GM04504 (cell line): ENCODE data around the gene PLD3.
"Not testable (repeated sequence)": the region's sequence is repeated elsewhere in the genome, so short reads cannot be mapped to it uniquely, and the experiment has no call there.

Experiments
- DNase-seq: peaks from one replicate; pipeline ENCODE4 v3.0.0-alpha.2; 2012; ENCODE audit warnings: low read depth

PLD3 gene

DNA sequence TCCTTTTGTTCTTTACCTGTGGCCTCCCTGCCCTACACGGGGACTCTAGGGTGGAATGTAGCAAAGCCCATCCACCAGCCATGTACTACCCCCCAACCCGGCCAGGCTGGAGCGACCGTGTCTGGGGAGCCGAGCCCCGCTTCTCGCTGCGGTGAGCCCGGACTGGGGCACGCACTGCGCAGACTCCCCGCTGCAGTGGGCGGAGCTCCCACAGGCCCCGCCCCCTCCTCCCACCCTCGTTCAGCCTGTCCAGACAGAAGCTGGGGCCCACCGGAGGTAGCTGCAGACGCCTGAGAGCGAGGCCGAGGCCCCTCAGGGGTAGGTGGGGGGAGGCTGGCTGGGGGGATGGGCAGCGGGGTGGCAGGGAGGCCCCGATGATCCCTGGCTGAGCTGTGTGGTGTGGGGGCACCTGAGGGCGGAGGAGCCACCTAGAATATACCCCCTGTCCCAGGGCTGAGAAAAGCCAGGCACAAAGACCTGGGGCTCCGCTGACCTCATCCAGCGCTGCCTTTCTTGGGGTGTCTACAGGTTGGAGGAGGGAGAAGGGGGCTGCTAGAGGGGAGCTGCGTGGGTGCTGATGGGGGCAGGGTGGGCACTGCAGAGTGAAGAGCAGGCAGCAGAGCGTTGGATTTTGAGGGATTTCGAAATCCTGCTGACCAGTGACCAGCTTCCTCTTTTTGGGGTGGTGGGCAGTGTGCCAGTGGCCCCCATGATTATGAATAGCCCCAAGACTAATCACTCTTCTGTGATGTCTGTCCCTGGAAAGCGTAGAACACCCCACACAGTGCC lies 17.3 kb downstream of the PLD3 start:
- DNase-seq, result no peak

DNA sequence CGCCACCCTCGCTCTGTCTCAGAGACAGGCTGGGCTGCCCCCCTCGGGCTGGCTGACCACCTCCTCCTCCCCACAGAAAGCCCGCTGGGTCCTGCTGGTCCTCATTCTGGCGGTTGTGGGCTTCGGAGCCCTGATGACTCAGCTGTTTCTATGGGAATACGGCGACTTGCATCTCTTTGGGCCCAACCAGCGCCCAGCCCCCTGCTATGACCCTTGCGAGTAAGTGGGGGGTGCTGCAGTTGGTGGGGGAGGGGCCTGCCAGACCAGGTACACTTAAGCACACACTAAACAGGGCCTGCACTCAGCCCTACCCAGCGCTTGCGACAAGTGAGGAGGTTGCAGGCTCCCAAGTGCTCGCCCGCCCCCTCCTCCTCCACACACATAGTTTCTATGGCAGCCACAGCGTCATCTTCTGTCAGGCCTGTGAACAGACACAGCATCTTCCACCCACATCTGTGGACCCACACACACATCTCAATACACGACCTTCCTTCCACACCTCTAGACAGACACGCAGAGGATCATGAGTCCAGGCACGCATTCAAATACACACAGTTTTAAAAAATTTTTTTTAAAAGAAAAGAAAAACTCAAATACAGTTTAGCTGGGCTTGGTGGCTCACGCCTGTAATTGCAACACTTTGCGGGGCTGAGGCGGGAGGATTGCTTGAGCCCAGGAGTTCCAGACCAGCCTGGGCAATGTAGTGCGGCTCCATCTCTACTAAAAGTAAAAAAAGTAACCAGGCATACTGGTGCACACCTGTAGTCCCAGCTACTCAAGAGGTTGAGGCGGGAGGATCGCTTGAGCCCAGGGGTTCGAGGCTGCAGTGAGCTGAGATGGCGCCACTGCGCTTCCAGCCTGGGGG lies 18.4 kb downstream of the PLD3 start:
- no peak for DNase-seq

DNA sequence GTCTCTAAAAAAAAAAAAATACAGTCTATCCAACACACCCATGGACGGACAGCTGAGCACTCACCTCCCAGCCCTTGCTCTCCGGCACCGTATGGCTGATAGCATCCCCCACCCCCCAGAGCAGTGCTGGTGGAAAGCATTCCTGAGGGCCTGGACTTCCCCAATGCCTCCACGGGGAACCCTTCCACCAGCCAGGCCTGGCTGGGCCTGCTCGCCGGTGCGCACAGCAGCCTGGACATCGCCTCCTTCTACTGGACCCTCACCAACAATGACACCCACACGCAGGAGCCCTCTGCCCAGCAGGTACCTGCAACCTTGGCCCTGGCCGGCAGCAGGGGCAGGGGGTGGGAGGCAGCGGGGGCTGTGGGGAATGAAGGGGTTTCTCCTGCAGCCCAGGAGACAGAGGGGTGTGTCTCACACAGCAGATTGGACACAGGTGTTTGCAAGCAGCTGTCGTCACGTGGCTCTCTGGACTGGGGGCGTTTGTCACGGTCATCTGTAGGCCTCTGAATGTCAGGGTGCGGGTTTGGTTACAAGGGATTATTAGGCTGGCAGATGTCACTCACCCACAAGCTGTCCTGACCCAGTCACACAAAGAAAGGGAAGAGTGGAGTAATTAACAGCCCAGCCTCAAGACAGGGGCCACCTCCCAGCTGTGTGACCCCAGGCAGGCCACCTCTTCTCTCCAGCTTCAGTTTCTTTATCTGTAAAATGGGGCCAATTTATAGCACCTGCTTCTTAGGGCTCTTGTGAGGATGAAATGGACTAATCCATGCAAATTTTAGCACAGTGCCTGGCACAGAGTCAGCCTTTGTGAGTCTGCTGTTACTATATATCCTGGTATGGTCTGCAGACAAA lies 19.3 kb downstream of the PLD3 start:
- DNase-seq, result no peak

DNA sequence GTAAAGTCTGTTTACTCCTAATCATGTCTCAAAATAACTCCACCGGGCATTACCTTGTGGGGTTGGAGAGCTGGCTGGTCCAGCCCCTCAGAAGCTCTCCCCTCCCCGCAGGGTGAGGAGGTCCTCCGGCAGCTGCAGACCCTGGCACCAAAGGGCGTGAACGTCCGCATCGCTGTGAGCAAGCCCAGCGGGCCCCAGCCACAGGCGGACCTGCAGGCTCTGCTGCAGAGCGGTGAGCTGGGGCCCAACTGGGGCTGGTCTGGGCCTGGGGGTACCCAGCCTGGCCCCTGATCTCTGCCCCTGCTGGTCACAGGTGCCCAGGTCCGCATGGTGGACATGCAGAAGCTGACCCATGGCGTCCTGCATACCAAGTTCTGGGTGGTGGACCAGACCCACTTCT lies 21.3 kb downstream of the PLD3 start:
- no peak for DNase-seq

DNA sequence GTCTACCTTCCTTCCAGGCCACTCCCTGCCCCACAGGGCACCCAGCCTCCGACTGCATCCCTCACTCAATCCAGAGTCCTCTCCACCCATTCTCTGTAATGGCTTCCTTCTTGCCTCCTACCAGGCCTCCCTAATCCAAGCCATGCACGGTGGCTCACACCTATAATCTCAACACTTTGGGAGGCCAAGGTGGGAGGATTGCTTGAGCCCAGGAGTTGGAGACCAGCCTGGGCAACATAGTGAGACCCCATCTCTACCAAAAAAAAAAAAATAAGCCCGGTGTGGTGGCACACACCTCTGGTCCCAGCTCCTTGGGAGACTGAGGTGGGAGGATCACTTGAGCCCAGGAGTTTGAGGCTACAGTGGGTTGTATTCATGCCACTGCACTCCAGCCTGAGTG lies 21.8 kb downstream of the PLD3 start:
- DNase-seq, result not testable (repeated sequence)

DNA sequence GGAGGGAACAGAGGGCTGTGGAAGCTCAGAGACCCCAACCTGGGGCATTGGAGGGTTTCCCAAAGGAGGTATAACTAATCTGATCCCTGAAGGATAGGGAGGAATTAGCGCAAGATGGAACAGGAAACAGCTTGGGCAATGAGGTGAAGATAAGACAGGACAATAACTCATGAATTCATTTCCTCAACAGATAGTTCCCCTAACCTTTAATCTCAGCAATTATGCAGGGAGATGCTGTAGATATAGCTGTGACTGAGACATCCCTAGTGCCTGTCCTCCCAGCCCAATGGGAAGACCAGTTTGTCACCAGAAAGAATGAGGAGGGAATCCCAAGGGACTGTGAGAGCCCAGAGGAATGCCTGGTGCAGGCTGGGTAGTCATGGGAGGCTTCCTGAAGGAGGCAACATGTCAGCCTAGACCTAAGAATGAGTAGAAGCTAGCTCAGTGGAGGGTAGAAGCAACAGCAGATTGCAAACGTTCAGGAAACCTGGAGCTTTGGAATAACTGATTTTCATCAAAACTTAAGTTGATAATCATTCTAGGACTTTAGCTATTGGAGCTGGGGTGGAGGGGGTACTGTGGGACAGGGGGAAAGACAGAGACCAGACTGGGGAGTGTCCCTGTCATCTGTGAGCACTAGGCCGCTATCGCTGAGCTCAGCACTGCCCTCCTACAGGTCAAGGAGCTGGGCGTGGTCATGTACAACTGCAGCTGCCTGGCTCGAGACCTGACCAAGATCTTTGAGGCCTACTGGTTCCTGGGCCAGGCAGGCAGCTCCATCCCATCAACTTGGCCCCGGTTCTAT lies 22.7 kb downstream of the PLD3 start:
- no peak for DNase-seq

DNA sequence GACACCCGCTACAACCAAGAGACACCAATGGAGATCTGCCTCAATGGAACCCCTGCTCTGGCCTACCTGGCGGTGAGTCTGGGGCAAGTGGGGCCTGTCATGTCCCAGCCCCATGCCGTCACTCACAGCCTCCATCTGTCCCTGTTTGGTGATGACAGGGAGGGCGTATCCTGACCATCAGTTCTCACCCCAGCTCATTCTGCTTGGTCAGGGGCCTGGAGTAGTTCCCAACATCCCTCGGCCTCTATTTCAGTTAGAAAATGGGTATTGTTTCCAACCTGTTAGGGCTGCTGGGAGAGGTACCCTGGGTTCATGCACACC lies 23.3 kb downstream of the PLD3 start:
- DNase-seq, result no peak

DNA sequence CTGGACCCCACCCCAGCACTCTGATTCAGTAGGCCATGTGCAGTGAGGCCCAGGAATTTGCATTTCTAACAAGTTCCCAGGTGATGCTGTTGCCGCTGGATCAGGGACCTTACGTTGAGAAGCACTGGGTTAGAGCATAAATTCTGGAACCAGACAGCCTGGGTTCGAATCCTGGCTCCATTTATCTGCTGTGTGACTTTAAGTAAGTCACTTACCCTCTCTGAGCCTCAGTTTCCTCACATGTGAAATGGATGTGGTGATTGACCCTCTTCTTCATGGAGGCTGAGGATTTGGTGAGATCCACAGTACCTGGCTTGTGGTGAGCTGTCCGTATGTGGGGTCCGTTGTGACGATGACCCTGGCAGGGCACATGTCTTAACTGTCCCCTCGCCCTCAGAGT lies 25.6 kb downstream of the PLD3 start:
- no peak for DNase-seq

DNA sequence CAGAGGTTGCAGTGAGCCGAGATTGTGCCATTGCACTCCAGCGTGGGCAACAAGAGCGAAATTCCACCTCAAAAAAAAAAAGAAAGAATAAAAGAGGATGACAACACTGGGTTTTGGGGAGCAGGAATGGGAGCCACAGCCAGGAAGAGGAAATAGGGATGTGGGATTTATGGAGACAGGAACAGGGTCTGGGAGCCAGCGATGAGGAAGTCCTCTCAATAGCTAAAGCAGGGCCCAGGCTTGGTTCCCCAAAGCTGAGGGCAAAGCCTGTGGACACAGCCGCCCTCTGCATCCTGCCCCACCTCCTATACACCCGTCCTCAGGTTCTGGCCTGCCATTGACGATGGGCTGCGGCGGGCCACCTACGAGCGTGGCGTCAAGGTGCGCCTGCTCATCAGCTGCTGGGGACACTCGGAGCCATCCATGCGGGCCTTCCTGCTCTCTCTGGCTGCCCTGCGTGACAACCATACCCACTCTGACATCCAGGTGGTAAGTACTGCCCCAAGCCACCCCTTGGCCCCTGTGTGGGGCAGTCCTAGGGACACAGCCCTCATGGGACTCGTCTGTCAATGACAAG lies 27.9 kb downstream of the PLD3 start:
- DNase-seq, result no peak

DNA sequence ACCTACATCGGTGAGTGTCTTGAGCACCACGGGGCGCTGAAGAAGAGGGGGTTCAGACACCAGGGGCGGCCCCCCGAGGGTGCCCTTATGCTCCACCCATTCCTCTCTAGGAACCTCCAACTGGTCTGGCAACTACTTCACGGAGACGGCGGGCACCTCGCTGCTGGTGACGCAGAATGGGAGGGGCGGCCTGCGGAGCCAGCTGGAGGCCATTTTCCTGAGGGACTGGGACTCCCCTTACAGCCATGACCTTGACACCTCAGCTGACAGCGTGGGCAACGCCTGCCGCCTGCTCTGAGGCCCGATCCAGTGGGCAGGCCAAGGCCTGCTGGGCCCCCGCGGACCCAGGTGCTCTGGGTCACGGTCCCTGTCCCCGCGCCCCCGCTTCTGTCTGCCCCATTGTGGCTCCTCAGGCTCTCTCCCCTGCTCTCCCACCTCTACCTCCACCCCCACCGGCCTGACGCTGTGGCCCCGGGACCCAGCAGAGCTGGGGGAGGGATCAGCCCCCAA lies 29.4 kb downstream of the PLD3 start:
- no peak for DNase-seq

DNA sequence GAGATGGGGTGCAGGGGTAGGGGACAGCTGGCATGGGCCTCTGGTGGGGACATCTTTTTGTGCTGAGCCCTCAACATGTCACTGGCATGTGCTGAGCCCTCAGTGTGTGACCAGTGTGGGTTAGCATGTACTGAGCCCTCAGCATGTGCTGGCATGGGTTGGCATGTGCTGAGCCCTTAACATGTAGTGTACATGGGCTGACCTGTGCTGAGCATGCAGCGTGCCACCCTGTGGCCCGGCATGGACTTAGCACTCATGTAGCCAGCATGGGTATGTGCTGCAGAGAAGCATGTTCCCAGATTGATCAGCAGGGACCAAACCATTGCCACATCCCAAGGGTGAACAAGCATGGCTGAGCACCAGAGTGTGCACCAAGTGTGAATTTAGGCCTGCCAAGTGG lies 30.0 kb downstream of the PLD3 start:
- no peak for DNase-seq

DNA sequence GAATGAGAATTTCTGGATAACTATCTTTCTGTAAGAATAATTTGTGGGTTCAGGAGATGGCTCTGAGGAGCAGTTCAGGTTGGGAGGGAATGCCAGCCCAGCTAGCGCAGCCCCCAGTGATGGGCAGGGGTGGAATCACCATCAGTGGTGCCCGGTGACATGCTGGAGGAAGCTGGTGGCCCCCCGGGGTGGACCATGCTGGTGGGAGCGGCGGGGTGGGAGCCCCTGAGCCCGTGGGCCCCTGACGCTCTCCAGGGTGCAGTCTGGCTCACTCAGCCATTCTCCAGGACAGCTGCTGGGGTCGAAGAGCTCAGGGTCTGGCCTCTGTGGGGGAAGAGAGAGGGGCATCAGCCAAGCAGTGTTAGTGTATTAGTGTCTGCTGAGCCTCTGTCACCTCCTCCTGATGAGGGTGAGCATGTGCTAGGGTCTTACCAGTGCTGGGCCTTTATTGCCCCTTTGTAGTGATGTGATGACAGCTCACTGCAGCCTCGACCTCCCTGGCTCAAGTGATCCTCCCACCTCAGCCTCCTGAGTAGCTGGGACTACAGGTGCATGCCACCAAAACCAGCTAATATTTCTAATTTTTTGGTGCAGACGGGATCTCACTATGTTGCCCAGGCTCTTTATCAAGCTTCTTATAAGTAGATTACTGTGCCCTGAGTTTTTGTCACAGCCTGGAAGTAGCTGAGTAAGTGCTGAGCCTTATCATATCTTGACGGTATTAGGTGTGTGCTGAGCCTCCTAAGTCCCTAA lies 31.1 kb downstream of the PLD3 start:
- no peak for DNase-seq

DNA sequence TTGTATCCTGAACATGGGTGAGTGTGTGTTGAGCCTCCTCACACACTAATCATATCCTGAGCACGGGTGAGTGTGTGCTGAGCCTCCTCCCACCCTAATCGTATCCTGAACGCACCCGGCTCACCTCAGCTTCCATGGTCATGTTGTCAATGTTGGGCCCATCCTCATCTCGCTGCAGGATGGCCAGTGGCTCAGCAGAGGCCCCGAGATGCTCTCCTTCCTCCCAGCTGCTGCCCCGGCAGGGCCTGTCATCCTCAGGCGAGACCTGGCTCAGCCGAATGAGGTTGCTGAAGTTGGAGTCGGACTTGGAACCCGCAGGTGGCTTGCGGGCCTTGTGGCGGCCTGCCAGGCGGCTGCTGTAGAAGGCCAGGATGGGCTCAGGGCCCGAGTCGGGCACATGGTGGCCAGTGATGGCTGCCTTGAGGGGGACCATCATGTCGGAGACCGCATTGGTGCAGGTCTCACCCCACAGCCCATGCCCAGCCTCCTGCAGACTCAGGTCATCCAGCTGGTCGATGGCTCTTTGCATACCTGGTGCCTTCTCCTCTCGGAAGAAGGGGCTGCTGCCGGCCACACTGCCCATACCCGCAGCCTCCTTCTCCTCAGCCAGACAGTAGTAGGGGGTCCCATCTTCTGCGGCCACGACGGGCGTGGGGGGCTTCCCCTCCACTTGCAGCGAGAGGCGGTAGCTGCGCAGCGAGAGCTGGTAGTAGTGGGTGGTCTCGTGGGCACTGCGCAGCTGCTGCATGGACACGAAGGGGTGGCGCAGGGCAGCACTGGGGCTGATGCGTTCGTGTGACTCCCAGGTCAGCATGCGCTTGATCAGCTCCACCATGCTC lies 31.9 kb downstream of the PLD3 start:
- no peak for DNase-seq

DNA sequence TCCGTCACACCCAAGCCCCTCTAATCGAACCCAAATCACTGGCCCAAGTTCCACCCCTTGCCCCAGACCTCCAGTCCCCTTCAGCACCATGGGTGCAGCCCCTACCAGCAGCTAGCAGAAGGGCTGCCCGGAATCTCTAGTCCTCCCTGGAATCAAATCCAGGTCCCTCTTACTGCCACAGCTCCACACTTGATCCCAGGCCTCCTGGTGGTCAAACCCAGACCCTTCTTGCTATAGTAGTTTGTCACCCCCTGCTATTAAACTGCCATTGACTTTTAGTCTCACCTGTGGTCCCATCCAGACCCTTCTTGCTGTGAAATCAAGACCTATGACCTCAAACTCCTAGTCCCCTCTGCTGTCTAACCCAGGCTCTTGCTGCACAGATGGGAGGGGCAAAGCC lies 32.8 kb downstream of the PLD3 start:
- DNase-seq, result no peak

DNA sequence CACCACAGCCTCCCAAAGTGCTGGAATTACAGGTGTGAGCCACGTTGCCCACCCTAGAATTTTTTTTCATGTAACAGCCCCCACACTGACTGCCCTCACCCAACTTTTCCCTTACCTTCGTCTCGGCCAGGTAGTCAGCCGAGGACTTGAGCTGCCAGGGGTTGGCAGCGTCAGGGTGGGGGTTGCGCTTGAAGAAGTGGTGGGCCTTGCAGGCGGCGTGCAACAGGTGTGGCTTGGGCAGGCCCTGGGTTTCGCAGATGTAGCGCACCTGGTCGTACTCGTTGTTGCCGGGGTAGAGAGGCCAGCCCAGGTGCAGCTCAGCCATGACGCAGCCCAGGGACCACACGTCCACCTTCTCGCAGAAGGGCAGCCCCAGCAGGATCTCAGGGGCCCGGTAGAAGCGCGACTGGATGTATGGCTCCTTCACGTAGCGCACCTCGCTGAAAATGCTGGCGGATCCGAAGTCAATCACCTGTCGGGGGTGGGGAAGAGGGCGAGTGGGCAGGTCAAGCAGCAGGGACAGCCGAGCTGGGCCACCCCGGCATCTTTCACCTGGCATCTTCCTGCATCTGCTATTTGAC lies 35.3 kb downstream of the PLD3 start:
- DNase-seq, result no peak

DNA sequence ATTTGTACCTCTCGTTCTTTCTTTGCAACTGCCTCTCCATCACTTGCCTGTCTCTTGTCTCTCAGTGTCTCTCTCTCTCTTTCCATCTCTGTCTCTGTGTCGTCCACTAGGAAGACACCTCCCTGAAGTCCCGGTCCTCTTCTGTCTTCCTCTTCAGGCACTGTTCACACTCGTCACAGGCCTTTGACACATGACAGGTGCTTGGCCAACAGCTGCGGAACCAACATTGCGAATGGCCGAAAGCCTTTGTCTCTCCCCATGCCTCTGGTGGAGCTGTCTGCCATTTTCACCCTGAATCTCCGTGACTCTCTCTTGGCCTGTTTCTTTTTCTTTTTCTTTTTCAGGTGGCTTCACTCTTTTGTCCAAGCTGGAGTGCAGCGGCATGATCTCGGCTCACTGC lies 38.7 kb downstream of the PLD3 start:
- no peak for DNase-seq

DNA sequence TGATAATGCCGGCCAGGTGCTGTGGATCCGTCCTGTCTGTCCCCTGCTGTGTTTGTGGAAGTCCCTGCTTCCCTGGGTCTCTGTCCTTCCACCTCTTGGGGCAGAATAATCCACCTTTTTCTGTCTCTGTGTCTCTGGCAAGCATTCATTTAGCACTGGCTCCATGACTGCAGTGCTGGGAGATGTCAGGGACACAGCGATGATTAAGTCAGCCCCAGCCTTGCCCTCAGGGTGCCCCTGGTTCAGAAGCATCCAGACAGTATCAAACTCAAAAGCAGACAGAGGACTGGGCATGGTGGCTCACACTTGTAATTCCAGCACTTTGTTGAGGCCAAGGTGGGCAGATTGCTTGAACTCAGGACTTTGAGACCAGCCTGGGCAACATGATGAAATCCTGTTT lies 40.0 kb downstream of the PLD3 start:
- no peak for DNase-seq

DNA sequence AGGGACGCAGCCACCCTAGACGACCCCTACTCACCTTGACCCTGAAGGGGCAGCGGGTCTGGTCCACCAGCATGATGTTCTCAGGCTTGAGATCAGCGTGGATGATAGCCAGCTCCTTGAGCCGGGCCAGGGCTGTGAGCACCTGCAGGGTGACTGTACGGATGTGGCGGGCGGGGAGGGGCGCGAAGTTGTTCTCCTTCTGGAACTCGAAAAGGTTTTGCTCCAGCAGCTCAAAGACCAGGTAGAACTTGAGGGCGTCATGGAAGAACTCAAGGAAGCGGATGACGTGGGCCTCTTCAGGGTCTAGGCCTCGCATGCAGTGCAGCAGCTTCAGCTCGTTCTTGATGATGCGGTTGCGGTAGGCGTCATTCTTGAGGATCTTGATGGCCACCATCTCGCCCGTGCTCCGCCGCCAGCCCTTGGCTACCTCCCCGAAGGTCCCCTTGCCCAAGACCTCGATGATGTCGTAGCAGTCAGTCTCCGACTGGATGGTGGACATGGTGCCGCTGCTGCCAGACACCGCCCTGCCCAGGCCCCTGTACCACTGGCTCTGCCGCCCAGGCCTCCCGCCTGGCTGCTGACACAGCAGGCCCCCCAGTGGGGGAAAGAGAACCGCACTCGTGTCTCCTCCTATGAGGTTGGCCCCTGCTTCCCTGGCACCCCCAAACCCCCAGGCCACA lies 41.0 kb downstream of the PLD3 start:
- DNase-seq, result no peak
